ENCODE data around the gene IL18.

DNA sequence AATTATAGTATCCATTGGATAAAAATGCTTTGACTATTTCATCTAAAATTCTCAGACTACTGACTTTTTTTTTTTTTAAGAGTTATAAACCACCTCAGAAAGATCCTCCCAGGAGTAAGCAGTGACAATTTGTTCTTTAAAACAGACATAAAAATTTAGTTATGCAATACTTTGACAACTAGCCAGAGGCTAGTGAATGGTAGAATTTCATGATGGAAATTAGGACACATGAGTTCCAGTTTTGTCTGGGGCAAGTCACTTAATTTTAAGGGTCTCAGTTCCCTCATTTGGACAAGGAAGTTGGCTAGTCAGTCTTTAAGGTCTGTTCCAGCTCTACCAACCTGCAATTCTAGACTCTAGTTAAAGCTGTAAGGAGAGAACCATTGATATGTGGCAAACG is 2.9 kb downstream of the IL18 start:
- TF ChIP-seq, protein P1, sequence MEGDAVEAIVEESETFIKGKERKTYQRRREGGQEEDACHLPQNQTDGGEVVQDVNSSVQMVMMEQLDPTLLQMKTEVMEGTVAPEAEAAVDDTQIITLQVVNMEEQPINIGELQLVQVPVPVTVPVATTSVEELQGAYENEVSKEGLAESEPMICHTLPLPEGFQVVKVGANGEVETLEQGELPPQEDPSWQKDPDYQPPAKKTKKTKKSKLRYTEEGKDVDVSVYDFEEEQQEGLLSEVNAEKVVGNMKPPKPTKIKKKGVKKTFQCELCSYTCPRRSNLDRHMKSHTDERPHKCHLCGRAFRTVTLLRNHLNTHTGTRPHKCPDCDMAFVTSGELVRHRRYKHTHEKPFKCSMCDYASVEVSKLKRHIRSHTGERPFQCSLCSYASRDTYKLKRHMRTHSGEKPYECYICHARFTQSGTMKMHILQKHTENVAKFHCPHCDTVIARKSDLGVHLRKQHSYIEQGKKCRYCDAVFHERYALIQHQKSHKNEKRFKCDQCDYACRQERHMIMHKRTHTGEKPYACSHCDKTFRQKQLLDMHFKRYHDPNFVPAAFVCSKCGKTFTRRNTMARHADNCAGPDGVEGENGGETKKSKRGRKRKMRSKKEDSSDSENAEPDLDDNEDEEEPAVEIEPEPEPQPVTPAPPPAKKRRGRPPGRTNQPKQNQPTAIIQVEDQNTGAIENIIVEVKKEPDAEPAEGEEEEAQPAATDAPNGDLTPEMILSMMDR (IDR thresholded peaks at IDR 0.05; ENCODE audit: low read depth, low read length, missing input control) = no peak
- TF ChIP-seq, protein P2, sequence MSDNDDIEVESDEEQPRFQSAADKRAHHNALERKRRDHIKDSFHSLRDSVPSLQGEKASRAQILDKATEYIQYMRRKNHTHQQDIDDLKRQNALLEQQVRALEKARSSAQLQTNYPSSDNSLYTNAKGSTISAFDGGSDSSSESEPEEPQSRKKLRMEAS (IDR thresholded peaks at IDR 0.05) = no peak
- TF ChIP-seq SP1 (IDR thresholded peaks at IDR 0.05) (no peak), RAD21 (IDR thresholded peaks at IDR 0.05) (no peak)

Data from liver (tissue), 3 donors.